PC-9 (cell line): Measurements from ENCODE around the gene NDUFS6.

ENCODE experiments used
- CTCF ChIP-seq: fragments of 200-600 bp; sonication (generic); conservative IDR thresholded peaks from 2 replicates; pipeline ENCODE4 v1.6.1; 2017; ENCODE audit warnings: mixed run types, antibody characterized with exemption, mild to moderate bottlenecking, moderate library complexity
- EZH2 ChIP-seq: fragments of 200-600 bp; sonication (generic); IDR thresholded peaks from 2 replicates; pipeline ENCODE4 v1.8.0; 2017; ENCODE audit warnings: antibody characterized with exemption, low read depth

GRCh38 chr5:1831257-1831656 lies 30.1 kb downstream of the NDUFS6 start:
- TF ChIP-seq CTCF (no peak), EZH2 (no peak)
